Heart left ventricle (tissue), 13 donors: ENCODE data around the gene EMX1.

ENCODE experiments used
- POLR2A ChIP-seq, 2 donors: fragments of 450-650 bp; IDR thresholded peaks; one replicate each; pipeline ENCODE4 v1.6.1; 2017; ENCODE audit warnings: antibody characterized with exemption in 2 of 2, mild to moderate bottlenecking in 2 of 2, moderate library complexity in 2 of 2
- TF ChIP-seq, protein P1 (sequence below), 12 donors: fragments of 200-600 bp; sonication (generic) in 4 of 12; IDR thresholded peaks; one replicate each; pipeline versions ENCODE4 v1.5.0 to v1.8.0; 2018 to 2022; ENCODE audit warnings: antibody characterized with exemption in 12 of 12, mild to moderate bottlenecking in 5 of 12
- donor health status: ischemic (EF 13 %, LVEDD 7.1; RV severe dilation, severe dysfunction).
- donor health status: DM: no; HTN: yes; CAD: no.
- donor health status: DM: no; HTN: no; CAD: no.
- donor health status: ischemic (EF 25% LVEDD 6.9; RV normal size, moderate dysfunction).
- donor health status: ischemic (EF 25% LVEDD 5.7; RV mildly dilated, moderate dysfunction).
- donor health status: ischemic (EF 35%, LVEDD 5.7; RV mildly dilated, moderate dysfunction).
- donor health status: nonischemic (EF 11% LVEDD 7.7; RV severe dilation, severe dysfunction).
- donor health status: DM: yes; HTN: yes; CAD: no.
- donor health status: PGD.
- donor health status: ischemic (EF 29% LVEDD 5.4; RV normal size, mild dysfunction).
- donor health status: nonischemic (EF 23%, LVEDD 6.1; RV moderate dilation, normal function).

DNA sequence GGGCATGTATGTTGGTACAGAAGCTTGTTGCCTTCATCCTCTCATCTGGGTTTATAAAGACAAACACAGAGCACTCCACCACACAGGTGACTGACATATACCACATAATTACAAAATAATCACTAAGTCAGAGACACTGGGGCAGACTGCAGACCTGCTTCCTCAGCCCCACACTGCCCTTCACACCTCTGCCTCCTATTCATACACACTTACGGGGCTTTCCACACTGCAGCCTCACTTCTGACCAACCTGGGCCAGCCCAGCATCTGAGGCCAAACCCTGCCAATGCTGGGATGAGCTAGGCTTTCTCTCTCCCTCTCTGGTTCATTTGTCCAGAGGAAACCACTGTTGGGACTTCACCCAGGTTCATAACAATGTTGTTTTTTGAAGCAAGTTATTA is 4.5 kb downstream of the EMX1 start:
- TF ChIP-seq, protein P1, sequence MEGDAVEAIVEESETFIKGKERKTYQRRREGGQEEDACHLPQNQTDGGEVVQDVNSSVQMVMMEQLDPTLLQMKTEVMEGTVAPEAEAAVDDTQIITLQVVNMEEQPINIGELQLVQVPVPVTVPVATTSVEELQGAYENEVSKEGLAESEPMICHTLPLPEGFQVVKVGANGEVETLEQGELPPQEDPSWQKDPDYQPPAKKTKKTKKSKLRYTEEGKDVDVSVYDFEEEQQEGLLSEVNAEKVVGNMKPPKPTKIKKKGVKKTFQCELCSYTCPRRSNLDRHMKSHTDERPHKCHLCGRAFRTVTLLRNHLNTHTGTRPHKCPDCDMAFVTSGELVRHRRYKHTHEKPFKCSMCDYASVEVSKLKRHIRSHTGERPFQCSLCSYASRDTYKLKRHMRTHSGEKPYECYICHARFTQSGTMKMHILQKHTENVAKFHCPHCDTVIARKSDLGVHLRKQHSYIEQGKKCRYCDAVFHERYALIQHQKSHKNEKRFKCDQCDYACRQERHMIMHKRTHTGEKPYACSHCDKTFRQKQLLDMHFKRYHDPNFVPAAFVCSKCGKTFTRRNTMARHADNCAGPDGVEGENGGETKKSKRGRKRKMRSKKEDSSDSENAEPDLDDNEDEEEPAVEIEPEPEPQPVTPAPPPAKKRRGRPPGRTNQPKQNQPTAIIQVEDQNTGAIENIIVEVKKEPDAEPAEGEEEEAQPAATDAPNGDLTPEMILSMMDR (IDR thresholded peaks at IDR 0.05): no peak
- no peak for TF ChIP-seq POLR2A (IDR thresholded peaks at IDR 0.05)
